ENCODE results near the gene MAPK8.

The MAPK8 gene

GRCh38 chr10:48399056-48399541 lies 92.6 kb downstream of the MAPK8 start:
- H3K36me3 ChIP-seq = no peaks in the 10 kb centered on the region
- peak; percentile 33 for DNase-seq
- no peak overlapping the region for H3K4me3 ChIP-seq (ENCODE audit: low read depth, low read length)
- TF ChIP-seq CTCF (IDR thresholded peaks at IDR 0.05; ENCODE audit: low read depth, low read length) = no peak
- peak overlapping the region; percentile 64 for H3K27ac ChIP-seq
- no peaks in the 10 kb centered on the region for H3K9me3 ChIP-seq (ENCODE audit: severe bottlenecking)
- no peaks in the 10 kb centered on the region for H3K27me3 ChIP-seq (ENCODE audit: insufficient read depth, low read depth, severe bottlenecking)

GRCh38 chr10:48399551-48399950 lies 93.1 kb downstream of the MAPK8 start:
- Histone ChIP-seq H3K27me3 (ENCODE audit: insufficient read depth, low read depth, severe bottlenecking) (no peaks in the 10 kb centered on the region), H3K9me3 (ENCODE audit: severe bottlenecking) (no peaks in the 10 kb centered on the region), H3K36me3 (peaks cover 4% of the 10 kb centered on the region; the same call in 1 of the 2 replicates), H3K4me3 (ENCODE audit: low read depth, low read length) (no peak overlapping the region), H3K27ac (peak overlapping the region; percentile 64)
- TF ChIP-seq CTCF (IDR thresholded peaks at IDR 0.05; ENCODE audit: low read depth, low read length) = no peak
- no peak for DNase-seq

DNA sequence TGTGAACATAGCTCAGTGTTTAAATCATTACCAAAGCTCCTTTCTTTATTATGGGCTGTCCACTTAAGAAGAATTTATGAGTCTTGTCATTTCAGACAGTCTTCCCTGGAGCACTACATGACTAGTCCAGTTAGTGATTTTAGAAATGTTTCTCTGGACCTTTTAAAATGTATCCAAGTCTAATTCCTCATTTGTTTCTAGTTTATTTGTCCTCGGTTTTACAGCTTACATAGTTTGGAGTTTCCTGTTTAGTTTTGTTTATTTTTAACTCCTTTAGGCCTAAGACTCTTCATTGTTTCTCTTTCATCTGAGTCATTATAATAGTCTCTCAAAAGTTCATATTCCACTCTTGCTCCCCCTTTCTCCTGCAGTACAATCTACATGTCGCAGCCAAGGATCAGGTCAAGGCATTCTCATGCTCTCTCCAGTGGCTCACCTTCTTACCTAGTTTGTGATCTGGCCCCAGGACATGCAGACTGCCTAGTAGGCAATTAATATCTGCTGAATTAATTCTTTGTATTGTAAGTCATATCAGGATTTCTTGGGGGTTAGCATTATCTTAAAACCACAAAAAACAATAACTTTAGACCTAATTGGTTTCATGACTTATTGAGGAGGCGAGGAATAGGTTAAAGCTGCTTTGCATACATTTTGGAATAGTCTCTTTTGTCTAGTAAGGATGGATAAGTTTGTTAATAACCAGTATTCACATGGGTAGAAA lies 93.8 kb downstream of the MAPK8 start:
- no peak for DNase-seq
- no peaks in the 10 kb centered on the region for H3K27me3 ChIP-seq (ENCODE audit: insufficient read depth, low read depth, severe bottlenecking)
- no peak for TF ChIP-seq CTCF (IDR thresholded peaks at IDR 0.05; ENCODE audit: low read depth, low read length)
- no peak overlapping the region for H3K4me3 ChIP-seq (ENCODE audit: low read depth, low read length)
- H3K27ac ChIP-seq = no peak overlapping the region
- peaks cover 8% of the 10 kb centered on the region for H3K36me3 ChIP-seq
- H3K9me3 ChIP-seq (ENCODE audit: severe bottlenecking) = no peaks in the 10 kb centered on the region

GRCh38 chr10:48400850-48401220 lies 94.4 kb downstream of the MAPK8 start:
- no peak for DNase-seq
- H3K9me3 ChIP-seq (ENCODE audit: severe bottlenecking) = no peaks in the 10 kb centered on the region
- H3K36me3 ChIP-seq = peaks cover 9% of the 10 kb centered on the region
- TF ChIP-seq CTCF (IDR thresholded peaks at IDR 0.05; ENCODE audit: low read depth, low read length) = no peak
- H3K27ac ChIP-seq = no peak overlapping the region
- no peaks in the 10 kb centered on the region for H3K27me3 ChIP-seq (ENCODE audit: insufficient read depth, low read depth, severe bottlenecking)
- no peak overlapping the region for H3K4me3 ChIP-seq (ENCODE audit: low read depth, low read length)

DNA sequence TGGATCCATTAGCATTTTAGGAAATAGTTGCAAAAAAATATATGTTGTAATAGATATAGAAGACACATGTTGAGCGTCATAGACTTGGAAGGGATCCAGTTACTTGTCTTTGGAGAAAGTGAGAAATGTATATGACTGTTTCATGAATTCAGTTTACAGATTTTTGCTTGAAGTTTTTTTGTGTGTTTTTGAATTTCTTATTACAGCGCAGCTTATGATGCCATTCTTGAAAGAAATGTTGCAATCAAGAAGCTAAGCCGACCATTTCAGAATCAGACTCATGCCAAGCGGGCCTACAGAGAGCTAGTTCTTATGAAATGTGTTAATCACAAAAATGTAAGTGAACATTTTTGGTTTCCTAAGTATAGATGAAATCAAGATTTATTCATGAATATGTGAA lies 98.2 kb downstream of the MAPK8 start:
- Histone ChIP-seq H3K27ac (no peak overlapping the region), H3K4me3 (ENCODE audit: low read depth, low read length) (no peak overlapping the region), H3K27me3 (ENCODE audit: insufficient read depth, low read depth, severe bottlenecking) (no peaks in the 10 kb centered on the region), H3K36me3 (peaks cover 36% of the 10 kb centered on the region), H3K9me3 (ENCODE audit: severe bottlenecking) (no peaks in the 10 kb centered on the region)
- DNase-seq = no peak
- no peak for TF ChIP-seq CTCF (IDR thresholded peaks at IDR 0.05; ENCODE audit: low read depth, low read length)

DNA sequence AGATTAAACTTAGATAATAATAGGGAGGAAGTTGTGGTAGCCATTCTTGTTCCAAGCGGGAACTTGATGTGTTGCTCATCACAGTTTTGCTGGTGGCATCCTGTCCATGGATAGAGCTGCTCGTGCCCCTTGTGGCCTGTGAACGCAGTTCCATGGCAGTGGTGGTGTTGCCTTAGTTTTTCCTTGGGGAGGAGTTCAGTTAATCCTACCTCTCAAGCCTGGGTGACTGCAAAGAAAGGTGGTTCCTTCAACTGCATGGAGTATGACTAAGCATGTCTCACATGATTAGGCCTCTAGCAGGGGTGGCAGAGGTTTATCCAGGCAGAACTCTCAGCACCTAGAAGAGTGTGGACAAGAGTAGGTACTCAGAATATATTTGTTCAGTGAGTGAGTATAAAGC lies 99.7 kb downstream of the MAPK8 start:
- no peak for TF ChIP-seq CTCF (IDR thresholded peaks at IDR 0.05; ENCODE audit: low read depth, low read length)
- Histone ChIP-seq H3K9me3 (ENCODE audit: severe bottlenecking) (no peaks in the 10 kb centered on the region), H3K36me3 (peaks cover 49% of the 10 kb centered on the region), H3K4me3 (ENCODE audit: low read depth, low read length) (no peak overlapping the region), H3K27ac (no peak overlapping the region), H3K27me3 (ENCODE audit: insufficient read depth, low read depth, severe bottlenecking) (no peaks in the 10 kb centered on the region)
- no peak for DNase-seq

Measured in WERI-Rb-1 (cell line).